HG03354 (cell line): ENCODE results near the gene KLRK1.
"Not testable (repeated sequence)": the region's sequence is repeated elsewhere in the genome, so short reads cannot be mapped to it uniquely, and the experiment has no call there.

Source experiments
- ATAC-seq: cut with Tn5 transposase; IDR thresholded peaks from one replicate; pipeline ENCODE4 v1.9.1; 2021; ENCODE audit warnings: mild to moderate bottlenecking; ENCODE audit not compliant: unreplicated experiment, poor library complexity, severe bottlenecking

KLRK1 gene

DNA sequence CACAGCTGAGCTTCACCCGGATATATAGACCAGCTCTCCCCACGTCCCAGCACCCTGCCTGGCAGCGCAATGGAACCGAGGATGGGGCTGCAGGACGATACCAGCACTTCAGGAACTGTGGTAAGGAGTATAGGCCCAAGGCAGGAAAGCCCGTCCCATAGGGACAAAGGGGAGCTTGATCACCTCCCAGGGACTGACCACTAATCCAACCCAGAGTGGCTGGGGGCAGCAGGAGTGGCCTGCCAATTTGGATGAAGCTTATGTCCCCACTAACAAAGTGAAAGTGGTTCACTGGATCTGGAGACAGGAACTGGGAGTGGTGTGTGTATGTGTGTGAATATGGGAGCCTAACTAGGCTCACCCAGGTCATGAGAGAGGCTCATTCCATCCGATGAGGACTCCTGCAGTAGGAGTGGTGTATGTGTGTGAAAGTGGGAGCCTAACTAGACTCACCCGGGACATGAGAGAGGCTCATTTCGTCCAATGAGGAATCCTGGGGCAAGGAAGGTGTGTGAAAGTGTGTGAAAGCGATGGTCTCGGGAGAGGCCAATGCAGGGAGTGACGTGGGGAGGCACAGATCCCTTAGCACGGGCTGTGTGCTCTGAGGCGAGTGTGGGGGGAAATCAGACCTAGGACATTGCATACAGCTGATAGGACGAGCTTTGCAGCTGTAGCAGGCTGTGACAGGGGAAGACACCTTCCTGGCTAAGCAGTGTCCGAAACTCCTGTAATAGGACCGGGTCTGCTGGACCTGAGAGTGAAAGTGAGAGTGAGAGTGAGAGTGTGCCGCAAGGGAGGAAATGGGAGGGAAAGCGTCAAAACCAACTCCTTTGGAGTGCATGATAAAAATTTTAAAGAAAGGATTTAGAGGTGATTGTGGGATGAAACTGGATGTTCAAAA is 25.7 kb downstream of the KLRK1 start:
- peak; percentile 87 for ATAC-seq

DNA sequence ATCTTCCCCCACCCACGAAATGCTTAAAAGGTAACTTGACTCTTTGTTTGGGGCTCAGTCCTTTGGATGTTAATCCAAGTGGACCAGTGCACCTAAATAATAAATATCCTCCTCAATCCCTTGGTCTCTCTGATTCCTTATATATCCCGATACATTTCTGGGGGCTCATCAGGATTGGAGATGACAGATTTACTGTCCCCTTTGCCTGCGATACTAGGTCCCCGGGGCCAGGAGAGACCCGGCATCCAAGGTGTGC is 26.3 kb downstream of the KLRK1 start:
- ATAC-seq = no peak

- no peak for ATAC-seq
These were observed 26.8 kb downstream of the KLRK1 start for GRCh38 chr12:10362828-10363657.

DNA sequence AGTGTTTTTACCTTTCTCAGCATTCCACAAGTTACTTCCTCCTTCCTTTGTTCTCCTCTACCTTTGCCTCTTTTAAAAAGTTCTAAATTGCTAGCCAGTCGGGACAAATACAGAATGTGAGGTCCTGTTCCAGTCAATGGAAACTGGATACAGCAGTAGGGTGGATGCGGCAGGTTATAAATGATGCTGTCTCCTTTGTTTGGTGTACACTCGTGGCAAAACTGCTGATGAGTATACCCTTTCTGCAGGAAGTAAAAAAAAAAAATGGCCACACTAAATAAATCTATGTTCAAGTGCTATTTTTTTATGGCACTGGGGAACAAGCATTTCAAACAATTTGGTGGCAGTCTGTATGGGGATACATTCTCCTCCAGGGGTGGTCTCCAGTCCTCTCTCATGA is 27.5 kb downstream of the KLRK1 start:
- no peak for ATAC-seq

DNA sequence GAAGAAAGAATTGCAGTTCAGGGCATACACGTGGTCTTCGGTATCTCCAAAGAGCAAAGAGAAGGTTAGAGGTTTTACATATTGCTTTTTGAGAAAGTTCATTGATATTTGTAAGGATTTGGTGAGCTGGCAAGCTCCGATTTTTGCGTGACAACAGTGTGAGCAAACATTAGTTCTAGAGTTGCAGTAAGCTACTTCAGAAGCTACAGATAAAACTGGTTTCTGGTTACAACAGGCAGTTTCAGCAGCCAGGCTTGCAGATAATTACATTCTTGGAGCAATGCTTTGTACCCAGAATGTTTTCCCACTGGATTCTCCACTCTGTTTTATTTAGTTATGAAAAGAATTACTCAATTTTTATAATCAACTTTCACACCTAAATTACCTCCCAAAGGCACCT is 28.2 kb downstream of the KLRK1 start:
- ATAC-seq = no peak

DNA sequence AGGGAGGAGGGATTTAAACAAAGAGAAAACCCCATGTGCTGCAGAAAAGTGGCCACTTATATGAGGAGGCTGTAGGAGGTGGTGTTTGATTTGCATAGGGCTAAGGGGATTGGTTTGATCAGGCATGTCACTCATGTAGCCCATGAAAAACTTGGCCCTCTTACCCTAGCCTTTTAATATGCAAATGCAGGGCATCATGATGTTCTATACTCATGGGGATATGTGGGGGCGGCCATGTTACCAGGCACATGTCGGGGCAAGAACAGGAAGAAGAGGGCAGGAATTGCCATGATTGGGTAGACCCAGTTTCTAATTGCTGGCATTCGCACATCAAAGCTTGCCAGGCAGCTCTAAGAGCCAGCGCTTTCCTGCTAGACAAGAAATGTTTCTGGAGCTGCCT is 28.8 kb downstream of the KLRK1 start:
- no peak for ATAC-seq

GRCh38 chr12:10358969-10359368 is 30.9 kb downstream of the KLRK1 start:
- no peak for ATAC-seq

DNA sequence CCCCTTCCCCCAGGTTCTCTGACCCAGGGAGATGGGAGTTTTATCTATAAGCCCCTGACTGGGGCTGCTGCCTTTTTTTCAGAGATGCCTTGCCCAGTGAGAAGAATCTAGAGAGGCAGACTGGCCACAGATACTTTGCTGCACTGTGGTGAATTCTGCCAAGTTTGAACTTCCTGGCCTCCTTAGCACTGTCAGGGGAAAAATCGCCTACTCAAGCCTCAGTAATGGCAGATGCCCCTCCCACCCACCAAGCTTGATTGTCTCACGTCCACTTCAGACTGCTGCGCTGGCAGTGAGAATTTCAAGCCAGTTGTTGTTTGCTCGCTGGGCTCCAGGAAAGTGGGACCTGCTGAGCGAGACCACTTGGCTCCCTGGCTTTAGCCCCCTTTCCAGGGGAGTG is 31.7 kb downstream of the KLRK1 start:
- no peak for ATAC-seq

DNA sequence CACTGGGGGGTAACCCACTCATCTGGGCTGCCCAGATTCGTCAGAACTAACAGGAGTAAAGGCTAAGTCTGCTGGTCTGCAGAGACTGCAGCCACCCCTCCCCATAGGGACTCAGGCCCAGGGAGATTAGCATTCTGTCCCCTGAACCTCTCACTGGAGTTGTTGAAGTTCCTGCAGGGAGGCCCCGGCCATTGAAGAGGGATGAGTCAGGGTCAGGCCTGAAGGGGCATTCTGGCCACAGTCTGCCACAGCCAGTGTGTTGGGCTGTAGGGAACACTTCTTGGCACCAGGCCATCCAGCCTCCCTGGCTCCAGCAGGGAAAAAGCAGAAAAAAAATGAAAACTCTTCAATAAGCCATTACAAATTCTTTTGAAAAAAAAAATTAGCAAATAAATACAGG is 35.3 kb downstream of the KLRK1 start:
- no peak for ATAC-seq

DNA sequence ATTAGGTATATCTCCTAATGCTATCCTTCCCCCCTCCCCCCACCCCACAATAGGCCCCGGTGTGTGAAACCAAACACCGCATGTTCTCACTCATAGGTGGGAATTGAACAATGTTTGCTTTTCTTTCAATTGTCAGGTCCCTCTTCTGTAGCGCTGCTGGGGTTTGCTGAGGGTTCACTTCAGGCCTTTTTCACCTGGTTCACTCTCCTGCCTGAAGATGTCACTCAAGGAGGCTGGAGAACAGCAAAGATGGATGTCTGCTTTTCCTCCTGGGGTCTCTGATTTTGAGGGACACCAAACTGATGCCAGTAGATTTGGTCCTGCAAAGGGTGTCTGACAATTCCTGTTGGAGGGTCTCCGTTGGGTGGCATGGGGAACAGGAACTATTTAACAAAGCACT is 35.8 kb downstream of the KLRK1 start:
- no peak for ATAC-seq

- not testable (repeated sequence) for ATAC-seq
These were observed 38.4 kb downstream of the KLRK1 start for GRCh38 chr12:10351457-10351856.

- ATAC-seq = no peak
These were observed 47.8 kb downstream of the KLRK1 start for GRCh38 chr12:10341892-10342509.

GRCh38 chr12:10340946-10341345 is 48.9 kb downstream of the KLRK1 start:
- not testable (repeated sequence) for ATAC-seq

GRCh38 chr12:10339053-10339840 is 50.6 kb downstream of the KLRK1 start:
- no peak for ATAC-seq

DNA sequence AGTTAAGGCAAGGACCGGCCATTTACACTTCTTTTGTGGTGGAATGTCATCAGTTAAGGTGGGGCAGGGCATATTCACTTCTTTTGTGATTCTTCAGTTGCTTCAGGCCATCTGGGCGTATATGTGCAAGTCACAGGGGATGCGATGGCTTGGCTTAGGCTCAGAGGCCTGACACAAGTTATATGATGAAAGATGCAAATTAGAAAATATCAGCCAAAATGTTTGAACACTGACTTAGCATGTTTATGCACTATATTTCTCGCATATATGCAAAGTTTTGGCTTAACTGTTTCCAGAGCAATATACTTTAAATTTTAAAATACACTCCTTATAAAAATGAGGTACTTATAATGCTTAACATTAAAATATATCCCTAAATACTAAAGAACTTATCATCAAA is 51.4 kb downstream of the KLRK1 start:
- ATAC-seq = not testable (repeated sequence)

DNA sequence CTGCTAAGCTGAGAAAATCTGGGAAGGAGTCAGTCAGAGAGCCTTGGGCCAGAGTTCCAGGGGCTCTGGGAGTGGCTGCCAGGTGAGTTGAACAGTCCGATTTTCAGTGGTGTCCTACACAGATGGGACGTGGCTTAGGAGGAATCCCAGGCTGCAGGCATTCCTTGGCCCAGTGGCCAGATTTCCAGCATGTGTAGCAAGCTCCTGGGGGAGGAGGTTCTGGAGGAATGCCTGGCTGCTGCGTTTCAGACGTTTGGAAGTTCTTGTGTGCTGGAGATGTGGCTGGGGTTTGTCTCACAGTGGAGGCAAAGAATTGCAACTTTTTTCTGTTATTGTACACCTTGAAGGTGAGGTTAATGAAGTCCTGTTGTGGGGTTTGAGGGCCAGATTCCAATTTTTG is 53.6 kb downstream of the KLRK1 start:
- ATAC-seq = not testable (repeated sequence)

DNA sequence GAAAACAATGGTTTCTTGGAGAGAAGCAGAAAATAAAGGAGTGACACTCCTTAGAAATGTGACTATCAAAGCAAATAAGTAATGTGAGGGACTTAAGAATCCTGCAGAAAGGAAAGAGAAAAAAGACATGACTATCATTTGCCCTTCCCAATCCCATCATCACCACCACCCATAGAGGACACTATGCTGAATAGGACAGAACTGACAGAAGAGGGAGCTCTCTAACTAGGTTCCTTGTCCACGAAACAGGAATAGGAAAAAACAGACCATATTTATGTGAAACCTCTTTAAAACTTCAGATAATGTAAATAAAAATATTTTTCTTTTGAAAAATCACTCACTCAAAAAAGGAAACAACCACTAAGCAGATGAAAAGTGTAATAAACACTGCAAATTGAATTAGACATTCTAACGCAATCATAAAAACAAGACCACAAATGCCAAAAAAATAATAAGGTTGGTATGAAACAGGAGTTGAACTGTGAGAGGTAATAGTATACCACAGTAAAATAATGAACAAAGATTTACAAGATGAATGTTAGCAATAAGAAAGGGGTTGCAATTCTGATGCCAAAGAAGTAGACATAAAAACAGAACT is 58.1 kb downstream of the KLRK1 start:
- ATAC-seq = no peak

DNA sequence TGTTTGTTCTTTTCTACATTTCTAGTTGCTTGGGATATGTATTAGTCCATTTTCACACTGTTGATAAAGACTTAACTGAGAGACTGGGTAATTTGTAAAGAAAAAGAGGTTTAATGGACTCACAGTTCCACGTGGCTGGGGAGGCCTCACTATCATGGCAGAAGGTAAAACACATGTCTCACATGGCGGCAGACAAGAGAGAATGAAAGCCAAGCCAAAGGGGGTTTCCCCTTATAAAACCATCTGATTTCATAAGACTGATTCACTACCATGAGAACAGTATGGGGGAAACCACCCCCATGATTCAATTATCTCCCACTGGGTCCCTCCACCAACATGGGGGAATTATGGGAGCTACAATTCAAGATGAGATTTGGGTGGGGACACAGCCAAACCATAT is 61.1 kb downstream of the KLRK1 start:
- ATAC-seq = not testable (repeated sequence)
